GM19468 (cell line): ENCODE results near the gene RTN4RL1.
"Not testable (repeated sequence)": the region's sequence is repeated elsewhere in the genome, so short reads cannot be mapped to it uniquely, and the experiment has no call there.

Source experiments
- ATAC-seq: cut with Tn5 transposase; IDR thresholded peaks from one replicate; pipeline ENCODE4 v1.9.1; 2021; ENCODE audit warnings: mild to moderate bottlenecking, moderate library complexity, moderate number of reproducible peaks; ENCODE audit not compliant: unreplicated experiment; ENCODE audit errors: extremely low read depth

RTN4RL1 gene

GRCh38 chr17:2008332-2009126, 16.6 kb downstream of the RTN4RL1 start:
- no peak for ATAC-seq

DNA sequence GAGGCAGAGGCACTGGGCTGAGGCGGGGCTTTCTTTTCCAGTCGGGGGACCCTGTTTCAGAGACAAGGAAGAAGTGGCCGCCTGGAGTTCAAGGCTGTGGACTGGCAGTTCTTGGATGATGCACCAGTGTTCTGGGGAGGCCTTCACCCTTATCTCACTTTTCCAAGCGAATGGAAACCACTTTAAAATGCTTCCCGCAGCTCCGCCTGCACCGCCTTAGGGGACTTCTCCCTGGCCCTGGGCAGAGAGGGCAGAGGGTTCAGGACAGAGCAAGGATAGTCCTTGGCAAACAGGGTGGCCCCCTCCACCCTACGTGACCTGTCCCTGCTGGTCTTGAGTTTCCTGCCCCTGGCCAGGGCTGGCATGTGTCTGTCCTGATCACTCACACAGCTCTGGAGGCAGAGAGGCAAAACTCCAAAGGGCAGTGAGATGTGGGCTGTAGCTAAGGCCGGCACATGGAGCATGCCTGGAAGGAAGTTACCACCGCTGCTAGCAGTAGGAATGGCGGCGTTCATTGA, 20.6 kb downstream of the RTN4RL1 start:
- ATAC-seq = no peak

DNA sequence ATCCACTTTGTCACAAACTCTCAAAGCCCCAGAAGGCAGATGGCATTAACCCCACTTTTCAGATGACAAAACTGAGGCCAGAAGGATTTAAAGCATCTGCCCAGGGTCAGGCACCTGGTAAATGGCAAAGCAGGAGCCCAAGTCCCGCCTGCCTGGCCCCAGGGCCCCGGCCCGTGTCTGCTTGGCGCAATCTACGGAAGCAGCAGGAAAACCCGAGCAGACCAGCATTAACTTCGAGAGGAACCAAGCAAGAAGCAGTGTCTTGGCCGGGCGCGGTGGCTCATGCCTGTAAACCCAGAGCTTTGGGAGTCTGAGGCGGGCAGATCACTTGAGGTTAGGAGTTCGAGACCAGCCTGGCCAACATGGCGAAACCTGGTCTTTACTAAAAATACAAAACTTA, 21.6 kb downstream of the RTN4RL1 start:
- no peak for ATAC-seq

DNA sequence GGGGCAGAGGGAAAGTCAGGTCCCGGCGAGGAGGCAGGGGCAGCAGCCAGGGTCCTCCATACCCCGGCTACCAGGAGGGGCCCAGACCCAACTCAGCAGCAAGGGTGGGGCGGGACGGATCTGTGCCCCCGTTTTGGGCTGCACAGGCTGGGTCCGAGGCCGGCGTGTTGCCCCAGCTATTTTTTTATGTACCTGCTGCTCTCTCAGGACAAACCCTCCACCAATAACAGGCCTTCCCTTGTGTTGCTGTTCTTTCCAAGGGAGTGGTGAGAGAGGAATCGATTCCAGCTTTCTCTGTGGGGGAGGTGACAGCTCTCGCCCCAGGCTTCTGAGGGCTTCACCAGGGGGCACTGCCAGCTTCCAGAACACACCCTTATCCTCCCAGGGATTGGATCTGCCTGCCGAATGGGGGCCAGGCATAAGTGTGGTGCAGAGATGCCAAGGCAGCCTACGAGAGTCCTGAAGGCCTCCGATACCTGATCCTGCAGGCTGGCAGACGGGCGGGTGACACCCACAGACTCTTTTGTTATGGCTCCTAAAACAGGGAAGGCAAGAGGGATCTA, 22.3 kb downstream of the RTN4RL1 start:
- no peak for ATAC-seq

- ATAC-seq = no peak
These were observed 25.4 kb downstream of the RTN4RL1 start for GRCh38 chr17:1999557-2000251.

- no peak for ATAC-seq
These were observed 27.0 kb downstream of the RTN4RL1 start for GRCh38 chr17:1997927-1998742.

DNA sequence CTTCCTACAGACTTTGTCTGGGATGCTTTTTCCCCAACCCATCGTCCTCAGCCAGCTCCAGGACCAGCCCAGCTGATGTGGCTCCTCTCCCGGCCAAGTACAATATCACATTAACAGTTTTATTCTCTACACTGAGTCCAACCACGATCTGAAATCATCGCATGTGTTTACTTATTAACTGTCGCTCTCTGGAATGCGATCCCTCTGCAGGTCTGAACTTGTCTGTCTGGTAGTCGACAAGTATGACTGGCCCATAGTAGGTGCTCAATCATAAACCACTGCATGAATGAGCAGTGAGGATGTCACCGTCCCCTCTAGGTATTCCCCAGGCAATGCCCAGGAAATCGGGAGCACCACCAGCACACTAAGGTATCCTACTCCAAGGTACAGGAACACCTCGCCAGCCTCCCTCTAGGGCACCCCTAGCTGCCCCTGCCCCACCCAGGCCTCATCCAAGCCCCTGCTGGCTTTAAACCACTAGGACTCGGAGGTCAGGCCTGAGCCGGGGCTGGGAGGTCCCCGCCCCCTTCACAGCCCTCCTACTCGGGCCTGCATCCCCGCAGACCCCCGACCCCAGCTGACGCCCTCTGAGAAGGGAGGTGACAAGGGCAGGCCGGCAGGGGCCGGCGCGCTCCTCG, 27.7 kb downstream of the RTN4RL1 start:
- ATAC-seq = no peak

DNA sequence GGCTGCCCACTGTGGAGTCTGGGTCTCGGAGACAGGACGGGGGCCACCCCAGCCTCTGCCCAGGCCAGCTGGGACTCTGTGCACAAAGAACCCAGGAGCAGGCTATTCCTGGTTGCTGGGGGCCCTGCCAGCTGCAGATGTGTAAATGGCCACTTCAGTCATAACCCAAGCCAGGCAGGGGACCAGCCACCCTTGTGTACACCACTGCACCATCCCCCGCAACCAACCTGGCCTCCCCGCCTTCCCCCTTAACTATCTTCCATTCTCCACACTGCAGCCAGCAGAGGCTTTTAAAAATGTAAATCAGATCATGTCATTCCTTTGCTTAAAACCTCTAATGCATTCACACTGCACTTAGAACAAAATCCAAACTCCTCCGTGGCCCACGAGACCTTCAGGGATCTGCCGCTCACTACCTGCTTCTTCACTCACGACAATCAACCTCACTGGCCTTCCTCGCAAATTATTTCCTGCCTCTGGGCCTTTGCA, 28.3 kb downstream of the RTN4RL1 start:
- ATAC-seq = no peak

DNA sequence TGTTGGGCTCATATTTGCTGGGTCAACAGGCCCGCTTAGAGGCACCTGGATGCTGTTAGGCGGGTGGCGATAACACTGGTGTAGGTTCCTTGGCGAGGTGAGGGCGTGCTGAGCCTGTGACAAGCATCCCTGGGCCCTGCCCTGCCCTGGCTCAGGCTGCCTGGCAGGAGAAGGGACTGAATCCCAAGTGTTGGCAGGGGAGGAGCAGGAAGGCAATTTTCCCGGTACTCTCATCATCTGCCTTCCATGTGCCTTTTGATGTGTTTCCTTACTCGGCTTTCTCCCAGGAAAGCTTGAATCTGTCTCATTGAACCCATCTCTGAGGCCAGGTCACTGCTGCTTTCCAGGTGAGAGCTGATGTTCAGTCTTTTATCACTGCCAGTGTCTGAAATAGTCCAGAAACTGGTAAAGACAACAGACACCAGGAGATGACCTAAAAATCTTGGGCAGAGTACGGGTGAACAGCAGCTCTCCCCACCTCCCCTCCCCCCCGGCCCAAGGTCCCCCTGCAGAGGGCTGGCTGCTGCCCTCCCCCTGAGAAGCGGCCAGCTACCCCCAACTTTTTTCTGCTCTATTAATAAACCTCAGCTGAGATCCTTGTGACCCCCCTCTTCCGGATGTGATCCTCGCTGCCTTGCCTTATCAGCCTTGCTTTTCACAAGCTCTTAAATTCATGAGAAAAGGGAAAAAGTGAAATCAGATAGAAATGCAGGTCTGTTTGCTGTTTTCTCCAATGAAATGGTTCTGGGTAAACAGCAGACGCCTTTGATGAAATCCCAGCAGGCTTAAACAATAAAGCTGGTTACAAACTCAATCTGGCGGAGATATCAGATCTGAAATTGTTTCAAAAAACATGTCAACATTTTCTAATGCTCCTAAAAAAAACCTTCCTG, 29.0 kb downstream of the RTN4RL1 start:
- no peak for ATAC-seq

DNA sequence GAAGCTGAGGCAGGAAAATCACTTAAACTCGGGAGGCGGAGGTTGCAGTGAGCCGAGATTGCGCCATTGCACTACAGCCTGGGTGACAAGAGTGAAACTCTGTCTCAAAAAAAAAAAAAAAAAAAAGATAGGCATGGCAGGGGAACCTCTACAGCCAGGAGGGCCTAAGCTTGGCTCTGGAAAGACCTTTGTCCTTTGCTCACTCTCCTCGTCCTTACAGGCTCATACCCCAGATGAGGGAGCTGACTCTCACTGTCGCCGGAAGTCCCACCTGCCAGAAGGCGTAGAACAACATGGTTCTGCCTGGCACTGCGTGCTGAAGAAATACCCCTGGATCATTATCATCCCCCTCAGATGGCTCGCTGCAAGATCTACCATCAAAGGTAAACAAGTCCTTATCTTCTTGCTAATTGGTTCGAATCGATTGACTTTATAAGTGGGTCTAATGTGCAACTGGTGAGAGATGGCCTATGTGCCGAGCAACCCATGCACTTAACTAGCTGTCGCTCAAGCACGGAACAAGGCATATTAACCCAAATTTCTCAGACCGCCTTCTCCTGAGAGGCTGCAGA, 29.7 kb downstream of the RTN4RL1 start:
- no peak for ATAC-seq

DNA sequence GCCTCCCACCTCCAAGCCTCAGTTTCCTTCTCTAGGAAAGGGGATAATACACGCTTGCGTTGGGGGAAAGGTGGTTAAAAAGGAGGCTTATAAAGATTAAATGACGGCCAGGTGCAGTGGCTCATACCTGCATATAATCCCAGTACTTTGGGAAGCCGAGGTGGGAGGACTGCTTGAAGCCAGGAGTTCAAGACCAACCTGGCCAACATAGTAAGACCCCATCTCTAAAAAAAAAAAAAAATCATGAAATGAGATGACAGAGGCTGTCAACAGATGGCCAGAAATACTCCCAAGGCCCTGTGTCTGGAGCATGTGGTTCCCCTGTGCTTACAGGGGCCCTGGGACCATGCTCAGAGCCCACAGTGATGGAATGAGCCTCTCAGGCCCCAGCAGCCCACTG, 30.4 kb downstream of the RTN4RL1 start:
- ATAC-seq = no peak

DNA sequence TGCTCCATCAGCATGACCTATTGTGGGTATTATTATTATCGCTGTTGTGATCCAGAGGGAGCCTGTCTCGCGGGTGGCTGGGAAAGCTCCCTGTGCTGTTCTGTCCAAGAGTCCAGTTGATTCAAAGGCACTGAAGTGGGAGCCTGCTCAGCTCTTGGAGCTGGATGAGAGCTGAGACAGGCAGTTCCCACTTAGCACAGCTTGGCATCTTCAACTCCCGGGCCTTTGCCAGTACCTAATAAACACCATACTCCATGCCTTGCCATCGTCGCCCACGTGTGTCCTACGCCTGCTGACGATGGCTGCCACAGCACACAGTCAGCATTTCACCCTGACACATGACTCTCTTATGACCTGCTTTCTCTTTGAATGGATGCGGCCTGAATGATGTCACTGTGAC, 32.6 kb downstream of the RTN4RL1 start:
- ATAC-seq = no peak

GRCh38 chr17:1989135-1989534, 36.0 kb downstream of the RTN4RL1 start:
- no peak for ATAC-seq

DNA sequence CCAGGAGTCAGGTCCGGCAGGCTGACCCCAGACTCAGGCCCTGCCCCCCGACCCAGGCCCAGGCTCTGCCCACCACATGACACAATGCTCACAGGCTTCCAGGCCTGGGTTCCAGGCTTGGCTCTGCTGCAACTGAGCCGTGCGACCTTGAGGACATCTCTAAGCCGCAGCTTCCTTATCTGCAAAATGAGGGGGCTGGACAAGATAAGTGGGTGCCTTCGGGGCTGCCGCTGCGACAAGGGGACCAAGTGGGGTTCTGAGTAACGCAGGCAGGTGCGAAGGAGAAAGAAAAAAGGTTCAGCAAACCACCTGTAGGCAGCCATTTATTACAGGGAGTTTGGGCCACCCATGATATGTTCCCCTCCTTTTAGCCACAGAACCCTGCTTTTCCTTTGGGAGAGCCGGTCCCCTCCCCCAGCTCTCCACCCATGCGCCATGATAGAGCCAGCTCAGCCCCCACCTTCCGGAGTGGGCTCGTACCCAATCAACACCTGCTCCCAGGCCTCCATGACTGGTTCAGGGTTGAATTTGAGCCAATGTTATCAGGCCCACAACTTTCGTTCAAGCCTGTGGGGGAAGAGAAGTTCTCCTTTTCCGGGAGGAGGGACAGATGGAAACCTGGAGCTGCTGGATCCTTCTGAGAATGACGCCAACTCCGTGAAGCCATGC, 38.2 kb downstream of the RTN4RL1 start:
- ATAC-seq = no peak

DNA sequence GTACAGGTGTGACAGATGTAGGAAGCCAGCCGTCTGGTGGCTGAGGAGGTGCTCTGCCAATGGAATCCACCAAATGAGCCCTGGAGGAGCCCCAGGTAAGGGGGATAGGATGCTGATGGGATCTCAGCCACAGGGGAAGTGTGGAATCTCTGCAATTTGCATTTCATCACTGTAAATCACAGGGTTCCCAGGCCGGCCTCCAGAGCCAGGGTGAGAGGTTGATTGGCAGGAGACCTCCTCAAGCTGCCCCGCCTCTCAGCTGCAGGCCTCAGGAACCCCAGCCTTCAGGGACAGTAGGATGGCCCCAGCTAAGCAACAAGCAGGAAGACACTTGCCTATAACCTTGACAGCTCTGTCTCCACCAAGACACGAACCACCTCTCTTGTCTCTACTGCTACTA, 39.4 kb downstream of the RTN4RL1 start:
- ATAC-seq = no peak

DNA sequence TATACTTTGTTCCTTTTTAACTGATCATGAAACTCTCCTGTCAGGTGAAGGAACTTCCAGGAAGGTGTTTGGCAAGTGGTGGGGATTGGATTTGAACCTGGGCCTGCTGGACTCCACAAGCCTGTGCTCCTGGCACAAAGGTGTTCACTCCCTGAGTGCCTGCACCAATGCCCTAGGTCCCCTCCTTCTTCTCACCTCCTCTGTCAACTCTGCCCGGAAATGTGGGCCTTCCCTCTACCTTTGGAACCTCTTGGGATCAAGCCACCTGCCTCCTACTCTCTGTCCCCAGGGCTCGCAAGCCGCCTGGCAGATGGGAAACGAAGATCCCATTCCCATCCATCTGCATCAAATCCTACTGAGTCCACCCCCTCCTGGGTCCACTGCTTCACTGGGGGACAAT, 40.0 kb downstream of the RTN4RL1 start:
- no peak for ATAC-seq

DNA sequence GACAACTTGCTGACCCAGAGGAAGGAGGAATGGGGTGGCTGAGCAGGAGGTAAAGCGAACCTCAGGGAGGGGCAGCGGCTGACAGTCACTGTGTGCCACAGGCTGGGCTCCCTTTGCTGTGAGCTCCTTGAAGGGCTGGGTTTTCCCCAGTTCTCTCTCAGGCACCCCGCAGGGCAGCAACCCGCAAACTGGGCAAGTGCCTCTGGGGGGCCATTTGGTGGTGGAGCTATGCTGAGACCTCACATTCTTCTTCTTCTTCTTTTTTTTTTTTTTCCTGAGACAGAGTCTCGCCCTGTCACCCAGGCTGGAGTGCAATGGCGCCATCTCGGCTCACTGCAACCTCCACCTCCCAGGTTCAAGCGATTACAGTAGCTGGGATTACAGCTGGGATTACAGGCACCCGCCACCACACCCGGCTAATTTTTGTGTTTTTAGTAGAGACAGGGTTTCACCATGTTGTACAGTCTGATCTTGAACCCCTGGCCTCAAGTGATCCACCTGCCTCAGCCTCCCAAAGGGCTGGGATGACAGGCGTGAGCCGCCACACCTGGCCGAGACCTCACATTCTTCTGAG, 42.3 kb downstream of the RTN4RL1 start:
- not testable (repeated sequence) for ATAC-seq
